K562 (cell line): ENCODE measurements around the gene PRDM2. TPM values are rescaled to one million over a fixed set of nuclear protein-coding genes. Genes with fewer than 3 reads are reported as not detected.
"Not testable (repeated sequence)": the region's sequence is repeated elsewhere in the genome, so short reads cannot be mapped to it uniquely, and the experiment has no call there.

Source experiments
- ATAC-seq: fragments of 200-7000 bp; cut with Tn5 transposase; 3 replicates; pipeline ENCODE4 v1.9.1; 2020; ENCODE audit warnings: moderate library complexity
- BruUV-seq: library from RNA; stranded (reverse); fragments of 400-500 nt; replicated peaks from 2 replicates; lab custom pipeline; 2021; lab: Mats Ljungman, UMichigan
- CTCF ChIA-PET: fragments of 300-600 bp; formaldehyde crosslinking; extraction: SDS; loops from one replicate; lab custom pipeline; 2021; ENCODE audit warnings: low intra/inter-chr PET ratio; lab: Yijun Ruan, JAX
- POLR2A ChIA-PET: fragments of 300-600, 350-650 bp; sonication (Branson Sonifier 250); formaldehyde crosslinking; extraction: SDS; loops from one replicate; lab custom pipeline; 2021; ENCODE audit warnings: antibody characterized with exemption, inconsistent platforms; lab: Yijun Ruan, JAX
- DNase-seq, 4 experiments: peaks; one replicate each; pipeline versions ENCODE4 v3.0.0 to v3.0.0-alpha.2; 2011 to 2018; ENCODE audit warnings: low spot score in 3 of 4, mixed read lengths in 3 of 4; ENCODE audit errors: extremely low read depth in 1 of 4
- FAIRE-seq: peaks from 2 replicates; lab custom pipeline; 2011; peaks lifted over from hg19 to GRCh38; lab: Jason Lieb, UNC
- H2AFZ ChIP-seq: 2 replicates; pipeline ENCODE4 v1.6.0; 2011; ENCODE audit warnings: low read depth, low read length, control low read depth, inconsistent platforms
- H3K27ac ChIP-seq: fragments of 200-600 bp; 3 replicates; pipeline ENCODE4 v1.8.0; 2011; ENCODE audit warnings: low read depth, mild to moderate bottlenecking, control low read depth, inconsistent platforms, low read length, moderate library complexity, mixed read lengths; ENCODE audit errors: extremely low read depth
- H3K27me3 ChIP-seq, 2 experiments: fragments of 300-600 bp in 1 of 2; 2 replicates in 1 of 2; 3 replicates in 1 of 2; pipeline versions ENCODE4 v1.6.0 to v1.8.0; 2011; ENCODE audit warnings: inconsistent platforms in 2 of 2, low read length in 2 of 2, mild to moderate bottlenecking in 1 of 2, mixed read lengths in 1 of 2, moderate library complexity in 1 of 2; ENCODE audit not compliant: control insufficient read depth in 2 of 2, insufficient read depth in 2 of 2
- H3K36me3 ChIP-seq: fragments of 300-600 bp; 3 replicates; pipeline ENCODE4 v1.8.0; 2011; ENCODE audit warnings: mild to moderate bottlenecking, low read length, inconsistent platforms; ENCODE audit not compliant: control insufficient read depth, insufficient read depth
- H3K4me1 ChIP-seq, 2 experiments: fragments of 200-600 bp in 1 of 2; replicated peaks in 1 of 2; 2 replicates in 1 of 2; 3 replicates in 1 of 2; pipeline versions ENCODE4 v1.5.1 to v1.8.0; 2011; ENCODE audit warnings: inconsistent platforms in 2 of 2, low read length in 2 of 2, mild to moderate bottlenecking in 1 of 2, mixed read lengths in 1 of 2, moderate library complexity in 1 of 2; ENCODE audit not compliant: control insufficient read depth in 2 of 2, insufficient read depth in 2 of 2
- H3K4me2 ChIP-seq: 2 replicates; pipeline ENCODE4 v1.6.1; 2011; ENCODE audit warnings: low read length, control low read depth, inconsistent platforms, mixed read lengths; ENCODE audit not compliant: insufficient read depth
- H3K4me3 ChIP-seq: fragments of 200-600 bp; sonication (generic), shearing (Covaris generic); 2 replicates; pipeline ENCODE4 v1.5.1; 2016; ENCODE audit warnings: control low read depth, inconsistent platforms
- H3K79me2 ChIP-seq: fragments of 200-600 bp; 3 replicates; pipeline ENCODE4 v1.8.0; 2011; ENCODE audit warnings: low read length, inconsistent platforms; ENCODE audit not compliant: control insufficient read depth, insufficient read depth
- H3K9ac ChIP-seq, 2 experiments: 2 replicates each; pipeline versions ENCODE4 v1.6.0 to v1.6.1; 2011; ENCODE audit warnings: low read depth in 2 of 2, low read length in 2 of 2, control low read depth in 1 of 2, inconsistent platforms in 1 of 2, mild to moderate bottlenecking in 1 of 2, mixed read lengths in 1 of 2; ENCODE audit not compliant: insufficient read depth in 1 of 2
- H3K9me1 ChIP-seq: one replicate; pipeline ENCODE4 v1.6.0; 2011; ENCODE audit warnings: inconsistent platforms, mild to moderate bottlenecking, low read length, moderate library complexity; ENCODE audit not compliant: control insufficient read depth, insufficient read depth
- H3K9me3 ChIP-seq: replicated peaks from 2 replicates; pipeline ENCODE4 v1.5.1; 2011; ENCODE audit warnings: low read depth, low read length, inconsistent platforms; ENCODE audit not compliant: control insufficient read depth, insufficient read depth
- H4K20me1 ChIP-seq: replicated peaks from 2 replicates; pipeline ENCODE4 v1.6.1; 2011; ENCODE audit warnings: low read length, inconsistent platforms, mixed read lengths; ENCODE audit not compliant: control insufficient read depth, insufficient read depth
- KLF1 ChIP-seq: fragments of 450-650 bp; IDR thresholded peaks from 2 replicates; pipeline ENCODE4 v1.6.1; 2016; ENCODE audit warnings: missing genetic modification characterization, missing compliant biosample characterization
- NFIC ChIP-seq: fragments of 450-650 bp; IDR thresholded peaks from 2 replicates; pipeline ENCODE4 v1.6.1; 2017; ENCODE audit warnings: mild to moderate bottlenecking, inconsistent platforms
- WGBS: fragments of 100-300 bp; shearing (Covaris generic); methylation state at CpG from one replicate; pipeline ENCODE4 v1.1.6; 2016; ENCODE audit warnings: low coverage, mixed read lengths; ENCODE audit not compliant: insufficient coverage; ENCODE audit errors: missing lambda C conversion rate; 5-methylcytosine and 5-hydroxymethylcytosine counted together
- in situ Hi-C: fragments of 300-500 bp; cut with MboI; formaldehyde crosslinking; loops from 4 replicates; pipeline ENCODE4 v1.15.0; 2018; ENCODE audit warnings: inconsistent platforms, mixed read lengths
- intact Hi-C: fragments of 100-400 bp; cut with micrococcal nuclease; formaldehyde crosslinking; loops from 2 replicates; pipeline ENCODE4 v1.14.2; 2022
- polyA plus RNA-seq, 8 experiments: library from polyadenylated mRNA; depleted of rRNA in 4 of 8; stranded (reverse) in 5 of 8; unstranded in 3 of 8; fragments of >200 nt; fragmentation: Nextera tagmentation in 2 of 8; fragmentation: Illumina TruSeq in 1 of 8; extraction: Ambion mirVana in 2 of 8; extraction: Trizol in 1 of 8; gene quantifications; 2 replicates each; pipeline versions ENCODE4 v1.2.1 to v1.2.3, GENCODE V29; 2011 to 2014; ENCODE audit warnings: inconsistent platforms in 1 of 8, missing spikeins in 1 of 8
- total RNA-seq, 7 experiments: library from RNA; depleted of rRNA in 6 of 7; stranded (reverse); fragments of >200 nt in 6 of 7; fragmentation: Illumina TruSeq in 2 of 7; extraction: Trizol in 2 of 7; gene quantifications; 2 replicates each; pipeline versions ENCODE4 v1.2.1 to v1.2.3, GENCODE V29; 2011 to 2021; ENCODE audit warnings: low replicate concordance in 1 of 7

PRDM2 gene
- total and polyA plus RNA-seq, 9 of the 15 experiments (the other 6 are each of a cell fraction or from before 2014, with no cell fraction given), result 5.4 to 27.6 (median 12.5) TPM

DNA sequence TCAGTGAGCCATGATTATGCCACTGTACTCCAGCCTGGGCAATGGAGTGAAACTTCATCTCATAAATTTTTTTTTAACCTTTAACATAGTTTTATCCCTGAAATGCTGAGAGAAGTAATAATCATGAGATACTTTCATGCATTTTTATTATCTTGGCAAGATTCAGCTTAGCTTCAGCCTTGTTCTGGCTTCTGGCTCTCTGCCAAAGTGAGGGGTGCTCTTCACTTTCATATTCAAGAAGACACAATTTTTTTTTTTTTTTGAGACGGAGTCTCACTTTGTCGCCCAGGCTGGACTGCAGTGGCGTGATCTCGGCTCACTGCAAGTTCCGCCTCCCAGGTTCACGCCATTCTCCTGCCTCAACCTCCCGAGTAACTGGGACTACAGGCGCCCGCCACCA lies 19.4 kb upstream of the PRDM2 start:
- H3K27ac ChIP-seq, H3K36me3 ChIP-seq, H3K27me3 ChIP-seq, intact Hi-C loops, H3K4me3 ChIP-seq, BruUV-seq, H3K9me3 ChIP-seq, FAIRE-seq, H3K79me2 ChIP-seq, POLR2A ChIA-PET, H4K20me1 ChIP-seq, H3K4me2 ChIP-seq, H3K9ac ChIP-seq, H3K9me1 ChIP-seq, DNase-seq, in situ Hi-C loops, H3K4me1 ChIP-seq, H2AFZ ChIP-seq, ATAC-seq: not testable (repeated sequence)
- CTCF ChIA-PET, result interaction anchor here (0.6 kb wide), 1 partner anchor 245 kb away, joined by 4 read pairs; no protein-coding TSS in a partner anchor
- peak; percentile 74 for TF ChIP-seq NFIC
- WGBS, result 0% methylated on average over 4 of the region's 9 CpGs

DNA sequence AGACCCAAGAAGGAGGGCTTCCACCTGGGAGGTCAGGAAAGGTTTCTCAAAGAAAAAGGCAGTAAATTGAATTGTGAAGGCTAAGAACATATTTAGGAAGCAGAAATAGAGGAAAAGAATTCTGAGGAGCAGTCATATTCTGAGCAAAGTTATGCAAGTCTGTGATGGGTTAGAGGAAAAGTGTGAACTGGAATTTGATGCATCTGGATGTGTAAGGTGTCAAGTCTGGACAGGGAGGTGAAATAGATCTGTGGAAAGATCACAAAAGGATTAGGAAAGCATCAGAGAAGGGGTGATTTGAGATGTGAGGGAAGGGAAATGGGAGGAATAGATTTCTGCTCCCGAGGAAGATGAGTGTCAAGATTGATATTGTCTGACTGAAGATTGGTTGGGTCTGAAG lies 18.1 kb upstream of the PRDM2 start:
- Histone ChIP-seq H3K9me1 (no peaks in the 10 kb centered on the region), H3K9ac (no peak overlapping the region), H3K79me2 (no peaks in the 10 kb centered on the region), H3K4me1 (no peaks in the 10 kb centered on the region), H2AFZ (no peak overlapping the region), H3K4me3 (no peak overlapping the region), H3K27me3 (peaks cover 0 to 4% of the 10 kb centered on the region in 2 experiments; a peak in 4 of 5 replicates), H3K27ac (no peak overlapping the region), H3K36me3 (no peaks in the 10 kb centered on the region), H4K20me1 (no peaks in the 10 kb centered on the region), H3K9me3 (no peaks in the 10 kb centered on the region), H3K4me2 (no peak overlapping the region)
- DNase-seq (no peak), ATAC-seq (no peak), FAIRE-seq (no peak)
- in situ Hi-C loops (no loop called here), intact Hi-C loops (no loop called here)
- 0% methylated on average over 1 of the region's 1 CpG for WGBS
- no TSS peak for BruUV-seq
- ChIA-PET CTCF (no interaction called here), POLR2A (no interaction called here)
- TF ChIP-seq KLF1 (tag), result no peak
- TF ChIP-seq, all 486 proteins: peak for 0
